ENCODE measurements around the gene ARHGEF28. TPM values are rescaled to one million over a fixed set of nuclear protein-coding genes. Genes with fewer than 3 reads are reported as not detected.

Gene ARHGEF28
- total and polyA plus RNA-seq, 10 of the 15 experiments (the other 5 are each of a cell fraction or from before 2014, with no cell fraction given), result 0.10 to 0.72 (median 0.22) TPM; not detected in 2

DNA sequence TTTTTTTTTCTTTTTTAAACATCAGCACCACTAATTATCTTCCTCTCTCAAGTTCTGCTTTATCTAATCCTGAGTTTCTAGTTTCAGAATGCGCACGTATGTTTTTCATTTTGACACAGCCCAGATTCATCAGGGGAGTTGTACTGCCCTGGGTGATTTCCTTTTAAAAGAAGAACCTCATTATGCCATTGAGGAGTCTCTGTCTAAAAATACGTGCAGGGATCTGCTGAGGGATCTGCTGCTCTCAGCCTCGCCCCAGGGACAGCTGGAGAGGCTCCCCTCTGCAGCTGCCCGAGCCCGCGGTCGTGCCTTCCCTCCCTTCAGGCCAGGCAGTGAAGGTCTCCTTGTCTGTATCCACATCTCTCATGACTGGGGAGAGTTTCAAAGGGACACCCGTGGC, 273.1 kb downstream of the ARHGEF28 start (continued):
- TF ChIP-seq, protein P1, sequence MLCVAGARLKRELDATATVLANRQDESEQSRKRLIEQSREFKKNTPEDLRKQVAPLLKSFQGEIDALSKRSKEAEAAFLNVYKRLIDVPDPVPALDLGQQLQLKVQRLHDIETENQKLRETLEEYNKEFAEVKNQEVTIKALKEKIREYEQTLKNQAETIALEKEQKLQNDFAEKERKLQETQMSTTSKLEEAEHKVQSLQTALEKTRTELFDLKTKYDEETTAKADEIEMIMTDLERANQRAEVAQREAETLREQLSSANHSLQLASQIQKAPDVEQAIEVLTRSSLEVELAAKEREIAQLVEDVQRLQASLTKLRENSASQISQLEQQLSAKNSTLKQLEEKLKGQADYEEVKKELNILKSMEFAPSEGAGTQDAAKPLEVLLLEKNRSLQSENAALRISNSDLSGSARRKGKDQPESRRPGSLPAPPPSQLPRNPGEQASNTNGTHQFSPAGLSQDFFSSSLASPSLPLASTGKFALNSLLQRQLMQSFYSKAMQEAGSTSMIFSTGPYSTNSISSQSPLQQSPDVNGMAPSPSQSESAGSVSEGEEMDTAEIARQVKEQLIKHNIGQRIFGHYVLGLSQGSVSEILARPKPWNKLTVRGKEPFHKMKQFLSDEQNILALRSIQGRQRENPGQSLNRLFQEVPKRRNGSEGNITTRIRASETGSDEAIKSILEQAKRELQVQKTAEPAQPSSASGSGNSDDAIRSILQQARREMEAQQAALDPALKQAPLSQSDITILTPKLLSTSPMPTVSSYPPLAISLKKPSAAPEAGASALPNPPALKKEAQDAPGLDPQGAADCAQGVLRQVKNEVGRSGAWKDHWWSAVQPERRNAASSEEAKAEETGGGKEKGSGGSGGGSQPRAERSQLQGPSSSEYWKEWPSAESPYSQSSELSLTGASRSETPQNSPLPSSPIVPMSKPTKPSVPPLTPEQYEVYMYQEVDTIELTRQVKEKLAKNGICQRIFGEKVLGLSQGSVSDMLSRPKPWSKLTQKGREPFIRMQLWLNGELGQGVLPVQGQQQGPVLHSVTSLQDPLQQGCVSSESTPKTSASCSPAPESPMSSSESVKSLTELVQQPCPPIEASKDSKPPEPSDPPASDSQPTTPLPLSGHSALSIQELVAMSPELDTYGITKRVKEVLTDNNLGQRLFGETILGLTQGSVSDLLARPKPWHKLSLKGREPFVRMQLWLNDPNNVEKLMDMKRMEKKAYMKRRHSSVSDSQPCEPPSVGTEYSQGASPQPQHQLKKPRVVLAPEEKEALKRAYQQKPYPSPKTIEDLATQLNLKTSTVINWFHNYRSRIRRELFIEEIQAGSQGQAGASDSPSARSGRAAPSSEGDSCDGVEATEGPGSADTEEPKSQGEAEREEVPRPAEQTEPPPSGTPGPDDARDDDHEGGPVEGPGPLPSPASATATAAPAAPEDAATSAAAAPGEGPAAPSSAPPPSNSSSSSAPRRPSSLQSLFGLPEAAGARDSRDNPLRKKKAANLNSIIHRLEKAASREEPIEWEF (IDR thresholded peaks at IDR 0.05; ENCODE audit: insufficient replicate concordance, low read depth, low read length), result no peak
- TF ChIP-seq EED (IDR thresholded peaks at IDR 0.05; ENCODE audit: low read depth), result peak; percentile 86
- no peak for TF ChIP-seq TARDBP (IDR thresholded peaks at IDR 0.05; ENCODE audit: borderline replicate concordance)
- TF ChIP-seq HDAC6 (IDR thresholded peaks at IDR 0.05; ENCODE audit: unreplicated experiment), result no peak
- TF ChIP-seq SIX5 (IDR thresholded peaks at IDR 0.05; ENCODE audit: low read depth, low read length, severe bottlenecking), result no peak
- no peak for TF ChIP-seq POLR2AphosphoS5 (IDR thresholded peaks at IDR 0.05; ENCODE audit: low read length)
- peak; percentile 90 for TF ChIP-seq ZNF384 (IDR thresholded peaks at IDR 0.05; ENCODE audit: borderline replicate concordance, low read depth, low read length)
- TF ChIP-seq MXI1 (IDR thresholded peaks at IDR 0.05; ENCODE audit: low read depth, low read length), result no peak
- TF ChIP-seq SRF (IDR thresholded peaks at IDR 0.05; ENCODE audit: low read depth in 2 of 2, low read length in 2 of 2), result no peak
- no peak for TF ChIP-seq RAD51 (IDR thresholded peaks at IDR 0.05)
- TF ChIP-seq, protein P2, sequence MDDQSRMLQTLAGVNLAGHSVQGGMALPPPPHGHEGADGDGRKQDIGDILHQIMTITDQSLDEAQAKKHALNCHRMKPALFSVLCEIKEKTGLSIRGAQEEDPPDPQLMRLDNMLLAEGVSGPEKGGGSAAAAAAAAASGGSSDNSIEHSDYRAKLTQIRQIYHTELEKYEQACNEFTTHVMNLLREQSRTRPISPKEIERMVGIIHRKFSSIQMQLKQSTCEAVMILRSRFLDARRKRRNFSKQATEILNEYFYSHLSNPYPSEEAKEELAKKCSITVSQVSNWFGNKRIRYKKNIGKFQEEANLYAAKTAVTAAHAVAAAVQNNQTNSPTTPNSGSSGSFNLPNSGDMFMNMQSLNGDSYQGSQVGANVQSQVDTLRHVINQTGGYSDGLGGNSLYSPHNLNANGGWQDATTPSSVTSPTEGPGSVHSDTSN (IDR thresholded peaks at IDR 0.05; ENCODE audit: insufficient replicate concordance, low read depth, low read length), result no peak
- TF ChIP-seq RCOR1 (conservative IDR thresholded peaks at IDR 0.05; ENCODE audit: low read depth, low read length), result no peak
- peak; percentile 58; the same call in 1 of the 2 replicates for TF ChIP-seq CREB1 (IDR thresholded peaks at IDR 0.05; ENCODE audit: low read depth)
- no peak for TF ChIP-seq HDAC2 (IDR thresholded peaks at IDR 0.05)
- peak; percentile 45 for TF ChIP-seq RELA (IDR thresholded peaks at IDR 0.05; ENCODE audit: borderline replicate concordance, partially characterized antibody)
- TF ChIP-seq POLR2AphosphoS2 (IDR thresholded peaks at IDR 0.05; ENCODE audit: low read depth, low read length), result no peak
- TF ChIP-seq, protein P3, sequence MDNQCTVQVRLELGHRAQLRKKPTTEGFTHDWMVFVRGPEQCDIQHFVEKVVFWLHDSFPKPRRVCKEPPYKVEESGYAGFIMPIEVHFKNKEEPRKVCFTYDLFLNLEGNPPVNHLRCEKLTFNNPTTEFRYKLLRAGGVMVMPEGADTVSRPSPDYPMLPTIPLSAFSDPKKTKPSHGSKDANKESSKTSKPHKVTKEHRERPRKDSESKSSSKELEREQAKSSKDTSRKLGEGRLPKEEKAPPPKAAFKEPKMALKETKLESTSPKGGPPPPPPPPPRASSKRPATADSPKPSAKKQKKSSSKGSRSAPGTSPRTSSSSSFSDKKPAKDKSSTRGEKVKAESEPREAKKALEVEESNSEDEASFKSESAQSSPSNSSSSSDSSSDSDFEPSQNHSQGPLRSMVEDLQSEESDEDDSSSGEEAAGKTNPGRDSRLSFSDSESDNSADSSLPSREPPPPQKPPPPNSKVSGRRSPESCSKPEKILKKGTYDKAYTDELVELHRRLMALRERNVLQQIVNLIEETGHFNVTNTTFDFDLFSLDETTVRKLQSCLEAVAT (IDR thresholded peaks at IDR 0.05), result peak; percentile 70
- no peak for TF ChIP-seq NFYB (IDR thresholded peaks at IDR 0.05; ENCODE audit: insufficient read depth, low read depth, low read length)
- TF ChIP-seq BACH1 (IDR thresholded peaks at IDR 0.05; ENCODE audit: borderline replicate concordance), result peak; percentile 92; the same call in 1 of the 2 replicates
- TF ChIP-seq, protein P4, sequence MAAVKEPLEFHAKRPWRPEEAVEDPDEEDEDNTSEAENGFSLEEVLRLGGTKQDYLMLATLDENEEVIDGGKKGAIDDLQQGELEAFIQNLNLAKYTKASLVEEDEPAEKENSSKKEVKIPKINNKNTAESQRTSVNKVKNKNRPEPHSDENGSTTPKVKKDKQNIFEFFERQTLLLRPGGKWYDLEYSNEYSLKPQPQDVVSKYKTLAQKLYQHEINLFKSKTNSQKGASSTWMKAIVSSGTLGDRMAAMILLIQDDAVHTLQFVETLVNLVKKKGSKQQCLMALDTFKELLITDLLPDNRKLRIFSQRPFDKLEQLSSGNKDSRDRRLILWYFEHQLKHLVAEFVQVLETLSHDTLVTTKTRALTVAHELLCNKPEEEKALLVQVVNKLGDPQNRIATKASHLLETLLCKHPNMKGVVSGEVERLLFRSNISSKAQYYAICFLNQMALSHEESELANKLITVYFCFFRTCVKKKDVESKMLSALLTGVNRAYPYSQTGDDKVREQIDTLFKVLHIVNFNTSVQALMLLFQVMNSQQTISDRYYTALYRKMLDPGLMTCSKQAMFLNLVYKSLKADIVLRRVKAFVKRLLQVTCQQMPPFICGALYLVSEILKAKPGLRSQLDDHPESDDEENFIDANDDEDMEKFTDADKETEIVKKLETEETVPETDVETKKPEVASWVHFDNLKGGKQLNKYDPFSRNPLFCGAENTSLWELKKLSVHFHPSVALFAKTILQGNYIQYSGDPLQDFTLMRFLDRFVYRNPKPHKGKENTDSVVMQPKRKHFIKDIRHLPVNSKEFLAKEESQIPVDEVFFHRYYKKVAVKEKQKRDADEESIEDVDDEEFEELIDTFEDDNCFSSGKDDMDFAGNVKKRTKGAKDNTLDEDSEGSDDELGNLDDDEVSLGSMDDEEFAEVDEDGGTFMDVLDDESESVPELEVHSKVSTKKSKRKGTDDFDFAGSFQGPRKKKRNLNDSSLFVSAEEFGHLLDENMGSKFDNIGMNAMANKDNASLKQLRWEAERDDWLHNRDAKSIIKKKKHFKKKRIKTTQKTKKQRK (IDR thresholded peaks at IDR 0.05; ENCODE audit: low read depth, low read length), result no peak
- peak; percentile 98 for TF ChIP-seq JUNB (IDR thresholded peaks at IDR 0.05)

All from GM12878 (cell line).